ENCODE data around the gene DCAF12L2.

Gene DCAF12L2

DNA sequence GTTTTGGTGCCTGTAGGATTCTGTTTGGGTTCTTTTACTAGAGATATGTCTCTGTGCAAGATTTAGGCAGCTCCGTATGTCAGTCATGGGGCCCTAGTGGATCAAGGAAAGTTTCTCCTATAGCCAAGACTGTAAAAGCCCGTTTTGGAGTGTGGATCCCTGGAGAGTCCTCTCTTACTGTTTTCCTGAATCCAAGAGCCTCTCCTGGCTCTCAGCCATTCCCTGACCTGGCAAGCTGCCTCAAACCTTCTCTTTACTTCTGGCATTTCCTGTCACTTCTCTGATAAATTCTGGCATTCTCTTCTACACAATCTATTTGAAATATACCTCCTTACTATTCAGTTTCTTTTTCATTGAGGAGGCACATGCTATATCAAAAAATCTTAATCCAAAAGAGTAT is 41.4 kb downstream of the DCAF12L2 start:
- no peaks in the 10 kb centered on the region for H3K4me1 ChIP-seq
- no peaks in the 10 kb centered on the region for H3K79me2 ChIP-seq
- H3K27ac ChIP-seq: no peak overlapping the region
- H2AFZ ChIP-seq: no peak overlapping the region
- no peaks in the 10 kb centered on the region for H3K36me3 ChIP-seq (ENCODE audit: control insufficient read depth, insufficient read depth, low read length)
- no peak overlapping the region for H3K4me3 ChIP-seq (ENCODE audit: low read depth, low read length)
- no peaks in the 10 kb centered on the region for H3K9me3 ChIP-seq (ENCODE audit: control insufficient read depth, low read length)
- H3K27me3 ChIP-seq (ENCODE audit: control insufficient read depth, insufficient read depth, low read length): no peaks in the 10 kb centered on the region
- no peak overlapping the region for H3K9ac ChIP-seq
- TF ChIP-seq, protein P1, sequence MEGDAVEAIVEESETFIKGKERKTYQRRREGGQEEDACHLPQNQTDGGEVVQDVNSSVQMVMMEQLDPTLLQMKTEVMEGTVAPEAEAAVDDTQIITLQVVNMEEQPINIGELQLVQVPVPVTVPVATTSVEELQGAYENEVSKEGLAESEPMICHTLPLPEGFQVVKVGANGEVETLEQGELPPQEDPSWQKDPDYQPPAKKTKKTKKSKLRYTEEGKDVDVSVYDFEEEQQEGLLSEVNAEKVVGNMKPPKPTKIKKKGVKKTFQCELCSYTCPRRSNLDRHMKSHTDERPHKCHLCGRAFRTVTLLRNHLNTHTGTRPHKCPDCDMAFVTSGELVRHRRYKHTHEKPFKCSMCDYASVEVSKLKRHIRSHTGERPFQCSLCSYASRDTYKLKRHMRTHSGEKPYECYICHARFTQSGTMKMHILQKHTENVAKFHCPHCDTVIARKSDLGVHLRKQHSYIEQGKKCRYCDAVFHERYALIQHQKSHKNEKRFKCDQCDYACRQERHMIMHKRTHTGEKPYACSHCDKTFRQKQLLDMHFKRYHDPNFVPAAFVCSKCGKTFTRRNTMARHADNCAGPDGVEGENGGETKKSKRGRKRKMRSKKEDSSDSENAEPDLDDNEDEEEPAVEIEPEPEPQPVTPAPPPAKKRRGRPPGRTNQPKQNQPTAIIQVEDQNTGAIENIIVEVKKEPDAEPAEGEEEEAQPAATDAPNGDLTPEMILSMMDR (IDR thresholded peaks at IDR 0.05): no peak
- no peak overlapping the region for H3K4me2 ChIP-seq (ENCODE audit: low read length)

All from parathyroid adenoma (tissue), 2 donors.